Hematopoietic multipotent progenitor cell treated with erythropoietin and hydrocortisone succinate and interleukin-3 and kit ligand, for 17 days (in vitro differentiated cells): ENCODE measurements around the gene CMTM2.

Source experiments
- DNase-seq: peaks from one replicate; pipeline ENCODE4 v3.0.0-alpha.2; 2015; ENCODE audit warnings: low spot score

The CMTM2 gene, protein sequence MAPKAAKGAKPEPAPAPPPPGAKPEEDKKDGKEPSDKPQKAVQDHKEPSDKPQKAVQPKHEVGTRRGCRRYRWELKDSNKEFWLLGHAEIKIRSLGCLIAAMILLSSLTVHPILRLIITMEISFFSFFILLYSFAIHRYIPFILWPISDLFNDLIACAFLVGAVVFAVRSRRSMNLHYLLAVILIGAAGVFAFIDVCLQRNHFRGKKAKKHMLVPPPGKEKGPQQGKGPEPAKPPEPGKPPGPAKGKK

DNA sequence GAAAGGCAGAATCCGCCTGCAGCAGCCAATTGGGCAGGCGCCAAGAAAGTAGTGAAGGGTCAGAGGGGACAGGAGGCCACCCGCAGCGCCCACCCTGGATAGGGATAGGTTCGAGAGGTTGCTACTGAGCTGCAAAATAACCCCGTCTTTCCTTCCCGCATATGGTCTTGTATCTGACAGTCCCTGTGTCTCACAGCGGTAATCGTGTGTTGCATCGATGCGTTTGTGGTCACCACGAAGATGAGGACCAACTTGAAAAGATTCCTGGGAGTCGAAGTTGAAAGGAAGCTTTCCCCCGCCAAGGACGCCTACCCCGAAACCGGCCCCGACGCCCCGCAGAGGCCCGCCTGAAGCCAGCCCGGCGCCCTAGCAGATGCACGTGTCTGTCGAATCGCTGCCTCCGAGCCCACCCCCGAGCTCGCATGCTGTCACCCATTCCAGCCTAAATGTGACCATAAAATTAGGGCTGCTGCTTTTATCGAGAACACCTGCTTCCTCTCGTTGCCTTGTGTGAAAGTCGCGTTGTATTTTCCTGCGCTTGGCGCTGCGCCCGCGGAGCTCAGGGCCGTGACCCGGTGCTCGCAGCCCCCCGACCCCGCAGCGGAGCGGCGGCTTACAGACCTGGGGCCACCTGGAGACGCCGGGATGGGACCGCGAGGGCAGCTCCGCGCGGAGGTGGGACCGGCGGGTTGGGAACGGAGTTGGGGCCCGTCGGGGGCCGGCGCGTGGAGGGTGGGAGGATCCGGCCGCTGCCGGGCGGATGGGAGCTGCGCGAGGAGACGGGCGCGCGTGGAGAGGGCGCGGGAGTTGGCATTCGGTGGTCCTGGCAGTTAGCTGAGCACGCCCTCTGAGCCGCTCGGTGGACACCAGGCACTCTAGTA lies at the start of gene CMTM2:
CMTM2 (plus strand) TSS at position 813 of the 881 bp plus-strand sequence. CDS start 145 bp downstream, outside the sequence.
- no peak for DNase-seq

DNA sequence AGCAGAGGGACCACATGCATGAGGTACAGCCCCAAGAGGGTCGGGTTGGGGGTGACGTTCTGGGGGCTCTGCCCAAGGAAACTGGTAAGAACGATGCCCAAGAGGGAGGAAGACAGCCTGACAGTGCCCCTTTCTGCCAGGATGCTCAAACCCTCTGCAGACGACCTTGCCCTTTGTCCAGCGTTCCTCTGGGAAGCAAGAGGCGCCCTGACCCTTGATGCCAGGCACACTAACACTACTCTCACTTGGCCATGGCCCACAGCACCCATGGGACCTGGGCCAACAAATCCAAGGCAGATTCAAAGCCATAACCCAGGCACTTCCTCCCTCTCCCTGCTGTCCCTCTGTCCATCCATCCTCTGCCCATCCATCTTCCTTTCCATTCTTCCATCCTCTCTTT lies 49.8 kb upstream of the CMTM2 start:
- DNase-seq = no peak

DNA sequence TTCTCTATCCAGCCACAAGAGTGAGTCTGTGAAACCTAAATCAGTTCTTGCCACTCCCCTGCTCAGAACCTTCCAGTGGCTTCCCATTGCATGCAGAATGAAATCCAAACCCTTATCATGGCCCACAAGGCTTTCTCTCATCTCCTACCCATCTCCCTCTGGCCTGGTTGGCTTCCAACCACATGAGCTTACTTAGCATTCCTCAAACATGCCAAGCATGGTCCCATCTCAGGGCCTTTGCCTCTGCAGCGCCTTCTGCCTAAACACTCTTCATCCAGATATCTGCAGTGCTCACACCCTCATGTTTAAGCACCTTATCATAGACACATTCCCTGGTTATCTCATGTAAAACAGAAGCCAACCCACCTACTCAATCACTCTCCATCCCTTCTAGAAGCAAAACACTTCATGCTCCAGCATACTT lies 44.9 kb upstream of the CMTM2 start:
- DNase-seq = no peak

DNA sequence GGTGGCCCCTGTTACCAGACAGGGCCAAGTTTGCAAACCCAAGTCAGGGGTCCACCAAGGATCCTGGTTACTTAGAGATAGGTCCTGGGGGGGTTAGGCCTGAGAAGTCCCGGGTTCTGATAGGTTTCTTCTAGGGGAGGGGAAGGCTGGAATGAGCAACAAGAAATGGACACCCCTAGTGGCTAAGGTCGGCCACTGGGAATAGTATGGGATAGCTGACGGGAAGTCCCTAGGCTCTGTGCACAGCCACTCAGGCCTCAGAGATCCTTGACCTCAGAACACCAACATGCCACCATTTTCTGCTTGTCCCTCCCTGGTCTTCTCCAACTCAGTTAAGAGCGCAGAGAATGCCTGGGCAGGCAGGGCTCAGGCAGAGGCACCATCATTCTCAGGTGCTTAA lies 42.7 kb upstream of the CMTM2 start:
- no peak for DNase-seq

DNA sequence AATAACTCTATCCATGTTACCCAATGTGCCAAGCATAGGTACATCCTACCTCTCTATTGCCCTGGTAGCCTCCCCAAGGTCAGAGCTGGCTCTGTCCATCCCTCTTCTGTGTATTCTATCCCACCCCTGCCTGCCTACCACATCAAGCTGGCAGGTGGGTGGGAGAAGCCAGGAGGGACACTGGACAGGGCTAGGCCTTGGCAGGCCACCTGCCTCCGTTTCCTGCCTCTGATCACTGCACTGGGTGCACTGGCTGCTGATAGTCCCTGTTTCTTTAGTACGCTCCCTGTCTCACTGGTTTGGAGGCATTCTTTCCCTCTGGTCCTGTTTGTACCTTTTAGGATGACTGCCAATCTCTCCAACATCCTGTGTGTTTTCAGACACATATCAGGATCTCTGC lies 42.0 kb upstream of the CMTM2 start:
- no peak for DNase-seq

DNA sequence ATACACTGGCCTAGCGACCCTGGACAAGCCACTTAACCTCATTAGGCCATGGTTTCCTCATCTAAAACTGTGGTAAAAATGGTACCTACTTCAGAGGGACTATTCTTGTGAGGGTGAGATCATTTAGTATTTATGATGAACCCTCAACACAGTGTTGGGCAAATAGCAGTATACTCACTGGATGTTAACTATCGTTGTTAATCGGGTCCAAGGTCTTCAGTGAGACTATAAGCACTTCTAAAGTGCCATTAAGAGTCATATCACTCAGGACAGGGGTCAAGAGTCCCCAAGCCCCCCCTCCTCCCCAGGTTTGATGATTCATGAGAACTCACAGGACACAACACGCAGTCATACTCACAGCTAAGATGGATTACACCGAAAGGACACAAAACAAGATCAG lies 40.4 kb upstream of the CMTM2 start:
- DNase-seq = no peak

DNA sequence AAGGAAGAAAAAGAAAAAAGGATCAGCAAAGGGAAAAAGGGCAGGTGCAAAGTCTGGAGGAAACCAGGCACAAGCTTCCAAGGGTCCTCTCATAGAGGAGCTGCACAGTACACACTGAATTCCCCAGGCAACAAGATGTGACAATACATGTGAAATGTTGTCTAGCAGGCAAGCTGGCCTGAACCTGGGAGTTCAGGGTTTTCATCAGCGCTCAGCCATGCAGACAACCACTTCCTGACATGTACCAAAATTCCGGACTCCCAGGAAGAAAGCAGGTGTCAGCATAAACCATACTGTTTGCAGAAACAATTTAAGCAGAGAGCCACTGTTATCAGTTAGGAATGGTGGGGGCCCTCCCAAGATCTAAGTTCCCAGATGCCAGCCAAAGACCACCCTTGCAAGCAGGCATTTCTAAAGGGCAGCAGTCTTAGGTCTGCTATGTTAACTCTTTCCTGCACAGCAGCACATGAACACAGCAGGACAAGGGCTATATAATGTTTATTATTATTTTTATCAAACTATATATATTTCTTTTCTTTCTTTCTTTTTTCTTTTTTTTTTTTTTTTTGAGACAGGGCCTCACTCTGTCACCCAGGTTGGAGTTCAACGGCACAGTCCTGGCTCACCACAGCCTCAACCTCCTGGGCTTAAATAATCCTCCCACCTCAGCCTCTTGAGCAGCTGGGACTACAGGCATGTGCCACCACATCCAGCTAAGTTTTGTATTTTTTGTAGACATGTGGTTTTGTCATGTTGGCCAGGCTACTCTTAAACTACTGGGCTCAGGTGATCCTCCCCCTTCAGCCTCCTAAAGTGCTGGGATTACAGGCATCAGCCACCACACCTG lies 39.4 kb upstream of the CMTM2 start:
- no peak for DNase-seq

DNA sequence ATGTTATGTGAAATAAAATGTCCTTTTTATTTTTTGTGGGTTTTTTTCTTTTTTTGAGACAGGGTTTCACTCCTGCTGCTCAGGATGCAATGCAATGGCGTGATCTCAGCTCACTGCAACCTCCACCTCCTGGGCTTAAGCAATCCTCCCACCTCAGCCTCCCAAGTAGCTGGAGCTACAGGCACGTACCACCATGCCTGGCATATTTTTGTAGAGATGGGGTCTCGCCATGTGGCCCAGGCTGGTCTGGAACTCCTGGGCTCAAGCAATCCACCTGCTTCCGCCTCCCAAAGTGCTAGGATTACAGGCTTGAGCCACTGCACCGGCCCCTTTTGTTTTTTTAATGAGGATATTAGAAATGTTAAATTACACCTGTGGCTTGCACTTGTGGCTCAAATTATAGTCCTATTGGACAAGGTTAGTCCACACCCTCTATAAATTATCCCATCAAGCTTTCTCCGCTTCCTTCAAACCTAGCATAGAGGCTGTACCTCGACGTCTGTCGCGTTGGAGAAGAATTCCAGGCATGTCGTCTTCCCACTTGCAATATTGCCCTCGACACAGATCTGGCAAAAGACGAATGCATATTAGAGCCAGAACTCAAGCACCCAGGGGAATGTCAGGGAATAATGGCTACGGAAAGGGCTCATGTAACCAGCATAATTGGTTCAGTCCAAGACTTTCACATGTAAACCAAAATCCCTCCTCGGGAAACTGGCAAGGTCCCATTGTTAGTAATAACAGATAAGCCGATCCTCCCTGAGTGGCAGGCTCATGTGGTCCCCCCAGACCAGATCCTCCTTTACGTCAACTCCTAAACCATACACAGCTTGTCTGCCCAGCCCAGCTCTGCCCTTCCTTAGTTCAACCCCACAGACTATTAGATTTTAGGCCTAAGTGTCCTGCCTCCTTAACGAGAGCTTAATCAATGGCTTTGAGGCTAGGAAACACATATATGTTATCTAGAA lies 37.6 kb upstream of the CMTM2 start:
- DNase-seq = no peak

DNA sequence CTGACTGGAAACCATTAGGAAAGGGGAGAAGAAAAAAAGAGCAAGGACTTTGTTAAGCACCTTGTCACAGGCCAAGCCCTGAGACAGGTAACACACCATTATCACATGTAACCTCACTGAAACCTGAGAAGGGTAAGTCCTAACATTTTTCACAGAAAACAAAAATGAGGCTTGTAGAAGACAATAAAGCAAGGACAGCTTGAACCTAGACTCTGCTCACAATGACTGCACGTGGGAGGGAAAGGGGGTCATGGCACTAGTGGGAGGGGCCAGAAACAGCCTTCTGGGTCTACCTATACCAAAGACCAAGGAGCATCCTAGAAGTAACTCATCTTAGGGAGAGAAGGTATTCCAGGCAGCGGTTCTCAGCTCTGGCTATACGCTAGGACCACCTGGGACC lies 36.9 kb upstream of the CMTM2 start:
- DNase-seq = no peak

DNA sequence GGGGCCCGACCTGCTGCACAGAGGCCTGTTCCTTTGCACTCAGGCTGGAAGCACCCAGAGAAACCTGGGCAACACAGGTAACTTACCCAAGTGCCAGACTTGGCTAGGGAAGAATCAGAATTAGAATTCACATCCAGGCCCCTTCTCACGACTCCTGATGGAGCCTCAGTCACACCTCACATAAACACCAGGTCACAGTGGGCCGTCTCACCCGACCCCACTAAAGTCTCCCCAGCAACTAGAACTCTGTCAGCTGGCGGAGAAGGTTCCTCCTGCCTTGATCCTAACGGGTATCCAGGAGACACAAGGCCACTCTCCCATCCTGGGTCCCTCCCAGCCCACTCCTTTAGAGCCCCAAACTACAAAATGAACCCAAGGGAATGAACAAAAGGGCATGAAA lies 35.7 kb upstream of the CMTM2 start:
- no peak for DNase-seq

DNA sequence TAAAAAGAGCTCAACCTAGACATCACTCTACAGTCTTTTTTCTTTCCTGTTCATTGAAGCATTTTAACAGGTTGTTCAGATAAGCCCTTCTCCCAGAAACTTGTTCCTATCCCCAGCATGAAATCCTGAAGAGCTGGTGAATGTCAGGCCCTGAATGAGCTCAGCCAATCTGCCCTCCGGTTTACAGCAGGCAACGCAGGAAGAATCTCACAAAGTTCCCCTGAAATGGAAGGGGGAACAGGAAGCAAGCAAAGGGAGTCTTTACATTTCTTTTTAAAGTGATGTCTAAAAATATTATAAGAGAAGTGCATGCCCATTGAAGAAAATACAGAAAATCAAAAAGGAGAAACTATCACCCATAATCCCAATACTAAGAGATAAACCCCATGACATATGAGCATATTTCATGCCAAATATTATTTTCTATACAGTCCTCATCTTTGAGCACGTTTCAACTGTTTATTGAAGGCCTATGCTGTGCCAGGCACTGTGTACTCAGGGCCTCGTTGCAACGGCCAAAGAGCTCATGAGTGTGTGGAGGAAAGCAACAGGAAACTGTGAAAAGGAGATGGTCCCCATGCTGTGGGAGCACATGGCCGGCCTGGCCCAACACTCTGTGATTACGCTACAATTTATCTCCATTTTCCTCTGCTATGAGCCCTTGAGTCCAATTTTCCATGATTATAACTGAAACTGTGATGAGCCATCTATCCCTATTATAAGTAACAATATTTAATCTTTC lies 35.1 kb upstream of the CMTM2 start:
- DNase-seq = no peak

DNA sequence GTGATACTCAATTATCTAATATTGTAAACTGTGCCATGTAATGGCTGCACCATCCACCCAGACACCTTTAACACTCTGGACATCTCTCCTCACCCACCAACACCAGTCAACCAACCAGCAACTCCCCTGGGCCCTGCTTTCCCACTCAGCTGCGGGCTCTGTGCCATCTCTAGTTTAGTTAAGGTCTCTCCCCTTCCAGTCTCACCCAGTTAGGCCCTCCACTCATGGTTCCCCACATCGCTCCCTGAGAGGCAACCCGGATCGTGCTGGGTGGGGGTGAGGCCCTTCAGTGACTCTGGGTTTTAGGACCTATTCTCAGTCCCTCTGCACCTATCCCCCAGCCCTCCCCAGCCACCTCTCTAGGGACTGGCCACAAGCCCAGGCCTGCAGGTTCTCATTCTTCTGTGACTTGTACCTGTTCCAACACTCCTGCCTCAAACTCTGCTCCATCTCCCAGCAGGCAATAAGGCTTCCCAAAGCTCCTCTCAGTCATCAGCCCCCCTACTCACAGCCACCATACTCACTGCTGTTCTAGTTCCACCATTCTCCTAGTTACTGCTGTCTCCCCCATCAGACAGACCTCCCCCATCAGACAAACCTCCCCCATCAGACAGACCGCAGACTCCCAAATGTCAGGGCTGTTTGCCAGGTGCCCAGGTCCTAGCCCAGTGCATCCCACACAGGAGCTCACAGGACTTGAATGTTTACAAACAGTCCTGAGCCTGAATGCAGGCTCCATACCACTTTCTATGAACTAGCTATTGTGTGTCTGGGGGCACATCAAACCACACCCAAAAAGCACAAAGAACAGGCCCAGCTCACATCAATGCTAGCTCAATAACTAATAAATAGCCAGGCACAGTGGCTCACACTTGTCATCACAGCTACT lies 31.9 kb upstream of the CMTM2 start:
- DNase-seq = no peak

DNA sequence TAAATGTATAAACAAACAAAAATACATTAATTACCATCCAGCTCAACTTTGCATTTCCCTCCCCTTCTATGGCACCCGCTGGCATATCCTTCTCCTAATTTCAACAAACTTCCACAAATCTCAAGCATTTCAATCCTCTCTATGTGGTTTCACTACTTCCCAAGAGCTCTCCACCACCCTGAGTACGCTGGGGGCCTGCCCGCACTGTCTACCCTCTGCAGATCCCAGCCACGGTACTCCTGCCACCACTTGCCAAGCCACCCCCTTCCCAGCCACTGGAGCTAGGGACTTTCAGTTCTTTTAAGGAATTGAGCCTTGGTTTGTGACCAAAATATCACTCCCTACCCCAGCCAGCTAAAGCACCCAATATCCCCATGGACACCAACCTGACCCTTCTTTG lies 31.2 kb upstream of the CMTM2 start:
- no peak for DNase-seq

DNA sequence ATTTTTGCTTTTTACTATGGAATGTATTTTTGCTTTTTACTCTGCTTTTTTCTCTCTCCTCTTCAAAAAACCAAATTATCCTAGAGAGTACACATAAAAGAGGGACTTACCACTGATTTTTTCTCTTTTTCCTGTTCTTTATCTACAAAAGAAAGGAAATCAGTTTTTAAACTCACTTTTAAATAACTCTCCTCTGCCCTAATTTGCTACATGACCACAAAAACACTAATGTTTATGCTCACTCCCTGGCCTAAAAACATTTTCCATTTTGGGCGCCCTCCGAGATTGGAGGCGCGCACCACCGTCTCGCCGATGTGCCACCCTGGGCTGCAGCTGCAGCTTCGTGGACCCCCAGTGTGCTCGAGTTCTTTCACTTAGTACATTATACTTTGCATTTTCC lies 30.4 kb upstream of the CMTM2 start:
- DNase-seq = no peak

DNA sequence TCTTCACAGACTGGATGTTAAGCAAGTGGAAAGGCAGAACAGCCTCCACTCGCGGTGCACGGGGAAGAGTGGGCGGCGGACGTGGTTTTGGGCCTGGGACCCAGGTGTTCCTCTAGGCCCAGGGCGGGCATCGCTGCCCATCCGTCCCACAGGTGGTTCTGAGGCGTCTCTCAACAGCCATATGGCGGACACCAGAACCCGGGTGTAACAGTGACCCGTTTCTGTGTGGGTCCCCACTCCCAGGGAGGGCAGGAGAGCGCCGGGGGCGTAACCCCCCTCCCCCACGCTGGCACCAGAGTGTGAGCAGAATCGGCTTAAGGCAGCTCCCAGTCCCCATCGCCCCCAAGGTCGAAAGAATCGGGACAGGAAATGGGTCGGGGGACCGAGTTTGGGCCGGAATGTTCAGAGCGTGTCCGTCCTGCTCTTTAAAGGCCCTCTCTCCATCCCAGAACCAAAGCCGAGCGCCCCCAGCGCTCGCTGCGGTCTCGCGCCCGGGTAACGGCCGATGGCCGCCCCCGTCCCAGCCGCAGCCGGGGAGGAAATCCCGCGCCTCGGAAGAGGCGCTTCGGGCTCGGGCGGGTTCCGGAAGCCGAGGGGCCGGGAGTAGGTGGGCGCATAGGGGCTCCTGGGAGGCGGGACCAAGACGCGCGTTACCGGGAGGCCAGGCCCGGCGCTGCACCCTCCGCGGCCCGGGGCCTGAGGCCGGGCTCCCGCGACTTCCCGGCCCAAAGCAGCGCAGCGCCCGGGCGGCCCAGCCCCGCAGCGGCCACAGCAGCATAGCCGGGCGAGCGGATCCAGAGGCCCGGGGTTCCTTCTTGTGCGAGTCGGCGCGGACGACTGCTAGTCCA lies 29.8 kb upstream of the CMTM2 start, which contains the start of gene TK2:
TK2 (minus strand) TSS at position 839 of the 848 bp plus-strand sequence; CDS start at position 778, 61 bp downstream.
- DNase-seq = no peak

DNA sequence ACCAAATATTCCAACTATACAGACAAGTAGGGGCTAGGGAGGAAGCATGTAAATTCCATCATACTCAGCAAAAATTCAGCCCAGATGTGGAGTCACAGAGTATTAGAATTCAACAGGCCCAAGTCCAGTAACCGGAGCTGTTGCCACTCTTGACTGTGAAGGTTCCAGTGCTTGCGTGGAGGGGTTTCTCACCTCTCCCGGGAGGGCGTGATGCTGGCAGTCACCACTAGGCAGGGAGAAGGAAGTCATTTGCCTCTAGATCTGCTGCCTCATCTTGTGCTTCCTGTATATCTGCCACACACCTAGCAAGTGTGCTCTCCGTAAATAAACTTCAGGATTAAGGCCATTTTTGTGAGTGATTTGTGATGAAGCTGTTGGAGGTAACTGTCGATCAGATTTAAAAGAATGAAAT lies 27.9 kb upstream of the CMTM2 start:
- DNase-seq = peak; percentile 48

DNA sequence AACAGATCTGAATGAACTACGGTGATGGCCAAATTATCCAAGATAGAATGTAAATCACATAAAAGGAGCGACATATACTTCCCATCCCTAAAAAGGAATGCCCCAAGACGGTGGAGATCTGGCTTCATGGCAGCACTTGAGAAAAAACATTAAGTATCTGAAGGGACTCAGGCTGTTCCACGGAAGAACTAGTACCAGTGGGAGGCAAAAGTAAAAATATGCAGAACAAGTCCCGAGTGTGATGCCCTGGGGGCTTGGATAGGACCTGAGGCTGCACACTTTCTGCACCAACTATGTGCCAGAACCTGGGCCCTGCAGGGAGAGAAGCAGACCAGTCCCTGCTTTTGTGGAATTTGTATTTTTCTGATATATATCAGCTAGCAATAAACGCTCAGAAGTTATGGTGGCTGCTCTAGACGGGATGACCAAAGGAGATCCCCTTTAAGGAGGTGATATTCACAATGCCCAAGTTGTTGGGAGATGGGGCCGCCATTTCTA lies 27.4 kb upstream of the CMTM2 start:
- DNase-seq = no peak
